Fibroblast of lung (primary cell): Measurements from ENCODE around the gene MAN1A2. TPM values are rescaled to one million over a fixed set of nuclear protein-coding genes. Genes with fewer than 3 reads are reported as not detected.

Experiments used
- DNase-seq, 2 donors: peaks; one replicate each; pipeline versions ENCODE4 v3.0.0 to v3.0.0-alpha.2; 2010; ENCODE audit warnings: low read depth in 2 of 2
- H2AFZ ChIP-seq: 2 replicates; pipeline ENCODE4 v1.5.1; 2012; ENCODE audit warnings: low read length, control low read depth, inconsistent platforms
- H3K27ac ChIP-seq: 2 replicates; pipeline ENCODE4 v1.5.1; 2011; ENCODE audit warnings: low read length, control low read depth; ENCODE audit not compliant: insufficient read depth
- H3K27me3 ChIP-seq: 2 replicates; pipeline ENCODE4 v1.5.1; 2011; ENCODE audit warnings: mild to moderate bottlenecking, low read length; ENCODE audit not compliant: control insufficient read depth, insufficient read depth
- H3K36me3 ChIP-seq: 2 replicates; pipeline ENCODE4 v1.5.1; 2011; ENCODE audit warnings: low read length; ENCODE audit not compliant: control insufficient read depth, insufficient read depth
- H3K4me1 ChIP-seq: 2 replicates; pipeline ENCODE4 v1.5.1; 2011; ENCODE audit warnings: low read length; ENCODE audit not compliant: control insufficient read depth, insufficient read depth; ENCODE audit errors: extremely low read depth
- H3K4me2 ChIP-seq: 2 replicates; pipeline ENCODE4 v1.5.1; 2011; ENCODE audit warnings: low read length, control low read depth; ENCODE audit not compliant: insufficient read depth; ENCODE audit errors: extremely low read depth
- H3K4me3 ChIP-seq, 4 experiments: fragments of 200-600 bp in 1 of 4; sonication (generic) in 1 of 4; replicated peaks in 1 of 4; 2 replicates each; pipeline ENCODE4 v1.5.1; 2011 to 2016; ENCODE audit warnings: low read length in 4 of 4, low read depth in 3 of 4, mild to moderate bottlenecking in 3 of 4, control low read depth in 2 of 4, inconsistent platforms in 1 of 4, mixed read lengths in 1 of 4; ENCODE audit not compliant: insufficient read depth in 1 of 4; ENCODE audit errors: control extremely low read depth in 1 of 4
- H3K79me2 ChIP-seq: 2 replicates; pipeline ENCODE4 v1.5.1; 2012; ENCODE audit warnings: mild to moderate bottlenecking, low read length, inconsistent platforms; ENCODE audit not compliant: control insufficient read depth, insufficient read depth
- H3K9ac ChIP-seq: 2 replicates; pipeline ENCODE4 v1.5.1; 2011; ENCODE audit warnings: mild to moderate bottlenecking, low read length, control low read depth; ENCODE audit not compliant: insufficient read depth
- H3K9me3 ChIP-seq: 2 replicates; pipeline ENCODE4 v1.5.1; 2012; ENCODE audit warnings: low read depth, low read length; ENCODE audit not compliant: control insufficient read depth, insufficient read depth
- H4K20me1 ChIP-seq: 2 replicates; pipeline ENCODE4 v1.5.1; 2011; ENCODE audit warnings: low read length; ENCODE audit not compliant: control insufficient read depth, insufficient read depth; ENCODE audit errors: extremely low read depth
- CTCF ChIP-seq, 2 donors: IDR thresholded peaks in 1 of 2; conservative IDR thresholded peaks in 1 of 2; 1 replicate in 1 of 2; 2 replicates in 1 of 2; pipeline ENCODE4 v1.5.1; 2011 to 2012; ENCODE audit warnings: low read length in 2 of 2, control low read depth in 1 of 2, inconsistent platforms in 1 of 2, low read depth in 1 of 2, mild to moderate bottlenecking in 1 of 2
- EZH2 ChIP-seq: IDR thresholded peaks from 2 replicates; pipeline ENCODE4 v1.5.1; 2012; ENCODE audit warnings: low read length, control low read depth, mild to moderate bottlenecking; ENCODE audit errors: missing control alignments
- polyA plus RNA-seq, 2 donors: library from polyadenylated mRNA; depleted of rRNA in 1 of 2; stranded (reverse) in 1 of 2; unstranded in 1 of 2; fragments of >200 nt; gene quantifications; 2 replicates each; pipeline ENCODE4 v1.2.1, GENCODE V29; 2011 to 2012; ENCODE audit warnings: missing spikeins in 1 of 2
- total RNA-seq: library from RNA; depleted of rRNA; stranded (reverse); fragments of >200 nt; gene quantifications from 2 replicates; pipeline ENCODE4 v1.2.1, GENCODE V29; 2014

Gene MAN1A2
- total and polyA plus RNA-seq, 2 donors (not counting 1 experiment from before 2014, with no cell fraction given): 41.9 to 43.6 TPM

- Histone ChIP-seq H3K27me3 (no peaks in the 10 kb centered on the region), H3K9me3 (no peaks in the 10 kb centered on the region), H3K9ac (no peak overlapping the region), H3K27ac (no peak overlapping the region), H3K4me3 (no peak overlapping the region), H3K4me1 (no peaks in the 10 kb centered on the region), H4K20me1 (no peaks in the 10 kb centered on the region), H3K36me3 (no peaks in the 10 kb centered on the region), H3K79me2 (no peaks in the 10 kb centered on the region), H3K4me2 (no peak overlapping the region), H2AFZ (no peak overlapping the region)
- no peak for DNase-seq
- TF ChIP-seq CTCF (conservative IDR thresholded peaks at IDR 0.05 in 1 of 2, IDR thresholded peaks at IDR 0.05 in 1 of 2; ENCODE audit: low read depth in 1 of 2, low read length in 2 of 2) (no peak), EZH2 (no peak)
Measured at GRCh38 chr1:117495068-117495467, 127.8 kb downstream of the MAN1A2 start.

- Histone ChIP-seq H3K9me3 (no peaks in the 10 kb centered on the region), H3K27me3 (no peaks in the 10 kb centered on the region), H3K4me2 (no peak overlapping the region), H3K79me2 (no peaks in the 10 kb centered on the region), H3K36me3 (peaks cover 1% of the 10 kb centered on the region), H3K4me1 (peaks cover 6% of the 10 kb centered on the region), H3K9ac (no peak overlapping the region), H2AFZ (no peak overlapping the region), H3K4me3 (no peak overlapping the region), H3K27ac (no peak overlapping the region), H4K20me1 (no peaks in the 10 kb centered on the region)
- DNase-seq: peak in 1 of 2 donors; percentile 40
- no peak for TF ChIP-seq CTCF (conservative IDR thresholded peaks at IDR 0.05 in 1 of 2, IDR thresholded peaks at IDR 0.05 in 1 of 2; ENCODE audit: low read depth in 1 of 2, low read length in 2 of 2)
- no peak for TF ChIP-seq EZH2
Measured at GRCh38 chr1:117499071-117499470, 131.8 kb downstream of the MAN1A2 start.

- Histone ChIP-seq H3K9me3 (no peaks in the 10 kb centered on the region), H2AFZ (no peak overlapping the region), H3K27ac (peak overlapping the region; percentile 34), H3K27me3 (no peaks in the 10 kb centered on the region), H3K9ac (no peak overlapping the region), H3K4me1 (peaks cover 6% of the 10 kb centered on the region), H4K20me1 (no peaks in the 10 kb centered on the region), H3K4me2 (no peak overlapping the region), H3K36me3 (peaks cover 1% of the 10 kb centered on the region), H3K79me2 (no peaks in the 10 kb centered on the region), H3K4me3 (no peak overlapping the region)
- DNase-seq: no peak
- TF ChIP-seq EZH2: no peak
- TF ChIP-seq CTCF (conservative IDR thresholded peaks at IDR 0.05 in 1 of 2, IDR thresholded peaks at IDR 0.05 in 1 of 2; ENCODE audit: low read depth in 1 of 2, low read length in 2 of 2): no peak
Measured at GRCh38 chr1:117500584-117500983, 133.3 kb downstream of the MAN1A2 start.
